Esophagus squamous epithelium (tissue), 5 donors: ENCODE measurements around the gene HCFC1. TPM values are rescaled to one million over a fixed set of nuclear protein-coding genes. Genes with fewer than 3 reads are reported as not detected.

Experiments used
- DNase-seq: peaks from one replicate; lab custom pipeline; 2025; lab: John Stamatoyannopoulos, UW
- H3K27ac ChIP-seq, 4 donors: fragments of 200-600 bp; sonication (generic); one replicate each; pipeline ENCODE4 v1.5.1; 2016 to 2019; ENCODE audit warnings: mild to moderate bottlenecking in 1 of 4
- H3K27me3 ChIP-seq, 4 donors: fragments of 200-600 bp; sonication (generic); 1 replicate in 3 of 4; 2 replicates in 1 of 4; pipeline versions ENCODE4 v1.5.1 to v1.6.0; 2017 to 2021; ENCODE audit warnings: antibody characterized with exemption in 1 of 4
- H3K36me3 ChIP-seq, 3 donors: fragments of 200-600 bp; sonication (generic); one replicate each; pipeline ENCODE4 v1.5.1; 2016 to 2019
- H3K4me1 ChIP-seq, 3 donors: fragments of 200-600 bp; sonication (generic); one replicate each; pipeline ENCODE4 v1.5.1; 2017 to 2019
- H3K4me3 ChIP-seq, 4 donors: fragments of 200-600 bp; sonication (generic); 1 replicate in 3 of 4; 2 replicates in 1 of 4; pipeline ENCODE4 v1.5.1; 2016 to 2019; ENCODE audit warnings: mild to moderate bottlenecking in 2 of 4, moderate library complexity in 1 of 4
- H3K9me3 ChIP-seq, 3 donors: fragments of 200-600 bp; sonication (generic); one replicate each; pipeline ENCODE4 v1.5.1; 2016 to 2019
- POLR2A ChIP-seq, 4 donors: fragments of 450-650 bp; IDR thresholded peaks; one replicate each; pipeline ENCODE4 v1.6.1; 2017; ENCODE audit warnings: antibody characterized with exemption in 4 of 4, mild to moderate bottlenecking in 4 of 4, moderate library complexity in 3 of 4
- WGBS, 2 donors: methylation state at CpG; one replicate each; pipeline ENCODE4 v1.1.5; 2018; 5-methylcytosine and 5-hydroxymethylcytosine counted together
- intact Hi-C: fragments of 100-400 bp; cut with DNase I; formaldehyde crosslinking; loops from one replicate; pipeline ENCODE4 v1.15.0; 2022
- total RNA-seq, 4 donors: library from RNA; depleted of rRNA; stranded (reverse); fragments of >200 nt; gene quantifications; one replicate each; pipeline ENCODE4 v1.1.0, GENCODE V29; 2016
- TF ChIP-seq, protein P1 (sequence below), 6 experiments: fragments of 450-650 bp in 4 of 6; fragments of 200-600 bp in 2 of 6; sonication (generic) in 2 of 6; IDR thresholded peaks; one replicate each; pipeline ENCODE4 v1.5.1; 2016 to 2019; ENCODE audit warnings: antibody characterized with exemption in 6 of 6, mild to moderate bottlenecking in 4 of 6, moderate library complexity in 4 of 6
- donor health status: DM: yes; HTN: yes; CAD: no.

The HCFC1 gene
- total RNA-seq, 4 donors from 2014 or later, result 22.2 to 54.0 (median 37.0) TPM

DNA sequence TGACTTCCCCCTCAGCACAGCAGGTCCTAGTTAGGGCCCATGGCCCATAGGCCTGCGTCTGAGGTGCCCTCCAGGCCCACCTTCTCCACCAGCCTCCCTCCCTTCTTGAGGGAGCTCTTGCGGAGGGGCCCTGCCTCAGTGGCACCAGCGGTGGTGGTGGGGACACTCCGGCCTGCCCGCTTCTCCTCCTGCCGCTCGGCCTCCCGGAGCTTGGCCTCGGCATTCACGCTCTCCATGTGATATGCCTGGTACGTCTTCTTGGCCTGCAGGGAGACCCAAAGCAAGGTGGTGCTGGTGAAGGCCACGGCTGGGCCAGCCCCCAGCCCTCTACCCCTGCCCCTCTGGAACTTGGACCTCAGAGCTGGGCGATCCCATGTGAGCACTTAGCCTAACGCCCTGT is 51.1 kb downstream of the HCFC1 start:
- Histone ChIP-seq H3K4me3 (no peak overlapping the region), H3K27me3 (no peaks in the 10 kb centered on the region), H3K27ac (no peak overlapping the region), H3K4me1 (peaks cover 6 to 48% (median 9%) of the 10 kb centered on the region in 3 donors), H3K36me3 (no peaks in the 10 kb centered on the region), H3K9me3 (no peaks in the 10 kb centered on the region)
- no peak for TF ChIP-seq POLR2A (IDR thresholded peaks at IDR 0.05)
- TF ChIP-seq, protein P1, sequence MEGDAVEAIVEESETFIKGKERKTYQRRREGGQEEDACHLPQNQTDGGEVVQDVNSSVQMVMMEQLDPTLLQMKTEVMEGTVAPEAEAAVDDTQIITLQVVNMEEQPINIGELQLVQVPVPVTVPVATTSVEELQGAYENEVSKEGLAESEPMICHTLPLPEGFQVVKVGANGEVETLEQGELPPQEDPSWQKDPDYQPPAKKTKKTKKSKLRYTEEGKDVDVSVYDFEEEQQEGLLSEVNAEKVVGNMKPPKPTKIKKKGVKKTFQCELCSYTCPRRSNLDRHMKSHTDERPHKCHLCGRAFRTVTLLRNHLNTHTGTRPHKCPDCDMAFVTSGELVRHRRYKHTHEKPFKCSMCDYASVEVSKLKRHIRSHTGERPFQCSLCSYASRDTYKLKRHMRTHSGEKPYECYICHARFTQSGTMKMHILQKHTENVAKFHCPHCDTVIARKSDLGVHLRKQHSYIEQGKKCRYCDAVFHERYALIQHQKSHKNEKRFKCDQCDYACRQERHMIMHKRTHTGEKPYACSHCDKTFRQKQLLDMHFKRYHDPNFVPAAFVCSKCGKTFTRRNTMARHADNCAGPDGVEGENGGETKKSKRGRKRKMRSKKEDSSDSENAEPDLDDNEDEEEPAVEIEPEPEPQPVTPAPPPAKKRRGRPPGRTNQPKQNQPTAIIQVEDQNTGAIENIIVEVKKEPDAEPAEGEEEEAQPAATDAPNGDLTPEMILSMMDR (IDR thresholded peaks at IDR 0.05), result no peak
- 80 to 86% methylated on average over 1 to 12 of the region's 14 CpGs for WGBS, 2 donors
- intact Hi-C loops, result no loop called here
- DNase-seq, result no peak

GRCh38 chrX:153919281-153919680 is 52.3 kb downstream of the HCFC1 start:
- Histone ChIP-seq H3K9me3 (no peaks in the 10 kb centered on the region), H3K27me3 (no peaks in the 10 kb centered on the region), H3K4me1 (peaks cover 6 to 45% (median 9%) of the 10 kb centered on the region in 3 donors), H3K27ac (no peak overlapping the region), H3K4me3 (no peak overlapping the region), H3K36me3 (no peaks in the 10 kb centered on the region)
- no peak for TF ChIP-seq POLR2A (IDR thresholded peaks at IDR 0.05)
- TF ChIP-seq, protein P1 (IDR thresholded peaks at IDR 0.05), result no peak
- 88 to 100% methylated on average over 2 to 8 of the region's 13 CpGs for WGBS, 2 donors
- DNase-seq, result no peak
- intact Hi-C loops, result no loop called here

DNA sequence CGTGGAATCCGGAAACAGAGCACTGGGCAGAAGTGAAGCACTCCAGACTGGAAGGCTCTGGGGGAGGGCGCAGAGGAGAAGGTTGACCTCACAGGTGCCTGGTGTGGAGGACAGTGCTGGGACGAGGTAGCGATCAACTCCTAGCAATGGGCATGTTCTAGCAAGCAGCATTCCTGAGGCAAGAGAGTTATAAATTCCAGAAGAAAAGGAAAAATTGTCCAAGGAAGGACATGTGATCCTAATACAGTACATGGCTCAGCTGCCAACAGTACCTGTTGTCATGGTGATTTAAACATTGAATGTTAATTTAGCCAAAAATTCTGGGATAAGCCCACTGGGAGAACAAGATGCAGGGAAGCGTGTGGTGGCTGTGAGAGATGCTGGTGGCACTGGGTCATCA is 53.7 kb downstream of the HCFC1 start:
- no peak for DNase-seq
- H3K36me3 ChIP-seq, result no peaks in the 10 kb centered on the region
- H3K27ac ChIP-seq, result no peak overlapping the region
- intact Hi-C loops, result no loop called here
- TF ChIP-seq POLR2A (IDR thresholded peaks at IDR 0.05), result no peak
- TF ChIP-seq, protein P1 (IDR thresholded peaks at IDR 0.05), result no peak
- 60 to 69% methylated on average over 5 to 6 of the region's 6 CpGs for WGBS, 2 donors
- H3K9me3 ChIP-seq, result no peaks in the 10 kb centered on the region
- H3K4me1 ChIP-seq, result peaks cover 6 to 31% (median 9%) of the 10 kb centered on the region in 3 donors
- H3K27me3 ChIP-seq, result no peaks in the 10 kb centered on the region
- no peak overlapping the region for H3K4me3 ChIP-seq

DNA sequence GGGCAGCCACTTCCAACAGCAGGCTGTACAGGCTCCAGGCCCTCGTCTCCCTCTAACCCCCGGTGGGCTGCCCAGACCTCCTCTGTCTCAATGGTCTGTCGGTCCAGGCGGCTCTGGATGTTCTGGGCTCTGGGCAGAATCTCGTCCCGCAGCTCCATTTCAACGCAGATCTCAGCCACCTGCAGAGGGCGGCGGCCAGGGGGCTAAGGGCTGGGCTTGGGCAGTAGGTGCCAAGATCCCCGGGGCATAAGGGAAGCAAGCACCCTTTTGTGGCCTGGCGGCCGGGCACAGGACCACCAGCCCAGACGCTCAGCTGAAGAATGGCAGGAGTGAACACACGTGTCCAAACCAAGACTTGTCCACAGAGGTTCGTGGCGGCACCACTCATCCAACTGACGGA is 57.9 kb downstream of the HCFC1 start:
- no peak for TF ChIP-seq POLR2A (IDR thresholded peaks at IDR 0.05)
- TF ChIP-seq, protein P1 (IDR thresholded peaks at IDR 0.05), result no peak
- no peaks in the 10 kb centered on the region for H3K27me3 ChIP-seq
- no peak overlapping the region for H3K27ac ChIP-seq
- peaks cover 0 to 6% (median 0%) of the 10 kb centered on the region in 3 donors for H3K4me1 ChIP-seq
- H3K9me3 ChIP-seq, result no peaks in the 10 kb centered on the region
- no peak overlapping the region for H3K4me3 ChIP-seq
- DNase-seq, result no peak
- 93% methylated on average over 4 of the region's 17 CpGs; no CpG with 5 or more reads in 1 of the 2 donors for WGBS, 2 donors
- no peaks in the 10 kb centered on the region for H3K36me3 ChIP-seq
- intact Hi-C loops, result no loop called here

GRCh38 chrX:153913211-153913610 is 58.4 kb downstream of the HCFC1 start:
- Histone ChIP-seq H3K27me3 (no peaks in the 10 kb centered on the region), H3K9me3 (no peaks in the 10 kb centered on the region), H3K4me1 (peaks cover 0 to 6% (median 0%) of the 10 kb centered on the region in 3 donors), H3K4me3 (no peak overlapping the region), H3K27ac (no peak overlapping the region), H3K36me3 (no peaks in the 10 kb centered on the region)
- no peak for TF ChIP-seq POLR2A (IDR thresholded peaks at IDR 0.05)
- TF ChIP-seq, protein P1 (IDR thresholded peaks at IDR 0.05), result no peak
- 70% methylated on average over 2 of the region's 17 CpGs; no CpG with 5 or more reads in 1 of the 2 donors for WGBS, 2 donors
- DNase-seq, result no peak
- intact Hi-C loops, result no loop called here
